LoVo (cell line): ENCODE data around the gene CLCN4.

Source experiments
- DNase-seq: peaks from one replicate; pipeline ENCODE4 v3.0.0-alpha.2; 2016; ENCODE audit warnings: low spot score

Gene CLCN4

GRCh38 chrX:10244915-10245622 lies 88.3 kb downstream of the CLCN4 start:
- DNase-seq = no peak

- DNase-seq = no peak
These were observed 89.1 kb downstream of the CLCN4 start for GRCh38 chrX:10245886-10246285.

- DNase-seq = no peak
These were observed 89.5 kb downstream of the CLCN4 start for GRCh38 chrX:10246297-10246696.

GRCh38 chrX:10246846-10247245 lies 90.1 kb downstream of the CLCN4 start:
- DNase-seq = no peak

- DNase-seq = no peak
These were observed 98.0 kb downstream of the CLCN4 start for GRCh38 chrX:10254739-10255138.

- DNase-seq = no peak
These were observed 102.9 kb downstream of the CLCN4 start for GRCh38 chrX:10259716-10260115.

- DNase-seq = no peak
These were observed 109.0 kb downstream of the CLCN4 start for GRCh38 chrX:10265775-10266174.

GRCh38 chrX:10278716-10279115 lies 121.9 kb downstream of the CLCN4 start:
- DNase-seq = no peak

- no peak for DNase-seq
These were observed 123.3 kb downstream of the CLCN4 start for GRCh38 chrX:10280071-10280470.

GRCh38 chrX:10282490-10282889 lies 125.7 kb downstream of the CLCN4 start:
- DNase-seq = no peak

- DNase-seq = no peak
These were observed 129.4 kb downstream of the CLCN4 start for GRCh38 chrX:10286195-10286594.
